Esophagus muscularis mucosa (tissue), 4 donors: ENCODE measurements around the gene ROBO1.

ENCODE experiments used
- EP300 ChIP-seq: sonication (generic); formaldehyde crosslinking; IDR thresholded peaks from one replicate; pipeline ENCODE4 v1.6.1; 2017; ENCODE audit warnings: antibody characterized with exemption
- POLR2AphosphoS5 ChIP-seq, 2 donors: sonication (generic); formaldehyde crosslinking; IDR thresholded peaks; one replicate each; pipeline ENCODE4 v1.6.1; 2017; ENCODE audit warnings: antibody characterized with exemption in 2 of 2
- TF ChIP-seq, protein P1 (sequence below), 3 experiments: fragments of 200-600 bp in 2 of 3; fragments of 450-650 bp in 1 of 3; sonication (generic) in 2 of 3; IDR thresholded peaks; one replicate each; pipeline ENCODE4 v1.5.1; 2017 to 2019; ENCODE audit warnings: antibody characterized with exemption in 3 of 3, mild to moderate bottlenecking in 2 of 3, moderate library complexity in 1 of 3

DNA sequence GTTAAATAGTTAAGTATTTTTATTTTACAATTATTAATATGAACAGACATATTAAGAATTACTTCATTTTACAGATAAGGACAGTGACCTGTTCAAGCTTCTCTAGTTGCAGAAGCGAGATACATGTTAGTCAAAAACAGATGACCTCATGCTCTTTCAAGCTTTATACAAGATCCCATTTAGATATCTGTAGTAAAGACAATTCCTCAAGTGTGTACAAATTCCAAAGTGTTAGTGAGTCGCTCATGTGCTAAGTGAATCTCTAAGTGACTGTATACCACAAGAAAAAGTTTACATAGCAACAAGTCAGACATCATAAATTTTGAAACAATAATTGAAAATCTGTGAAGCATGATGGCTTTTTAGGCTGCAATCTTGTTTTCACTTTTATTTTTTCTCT lies 293.8 kb downstream of the ROBO1 start:
- TF ChIP-seq, protein P1, sequence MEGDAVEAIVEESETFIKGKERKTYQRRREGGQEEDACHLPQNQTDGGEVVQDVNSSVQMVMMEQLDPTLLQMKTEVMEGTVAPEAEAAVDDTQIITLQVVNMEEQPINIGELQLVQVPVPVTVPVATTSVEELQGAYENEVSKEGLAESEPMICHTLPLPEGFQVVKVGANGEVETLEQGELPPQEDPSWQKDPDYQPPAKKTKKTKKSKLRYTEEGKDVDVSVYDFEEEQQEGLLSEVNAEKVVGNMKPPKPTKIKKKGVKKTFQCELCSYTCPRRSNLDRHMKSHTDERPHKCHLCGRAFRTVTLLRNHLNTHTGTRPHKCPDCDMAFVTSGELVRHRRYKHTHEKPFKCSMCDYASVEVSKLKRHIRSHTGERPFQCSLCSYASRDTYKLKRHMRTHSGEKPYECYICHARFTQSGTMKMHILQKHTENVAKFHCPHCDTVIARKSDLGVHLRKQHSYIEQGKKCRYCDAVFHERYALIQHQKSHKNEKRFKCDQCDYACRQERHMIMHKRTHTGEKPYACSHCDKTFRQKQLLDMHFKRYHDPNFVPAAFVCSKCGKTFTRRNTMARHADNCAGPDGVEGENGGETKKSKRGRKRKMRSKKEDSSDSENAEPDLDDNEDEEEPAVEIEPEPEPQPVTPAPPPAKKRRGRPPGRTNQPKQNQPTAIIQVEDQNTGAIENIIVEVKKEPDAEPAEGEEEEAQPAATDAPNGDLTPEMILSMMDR (IDR thresholded peaks at IDR 0.05), result no peak
- TF ChIP-seq EP300 (no peak), POLR2AphosphoS5 (IDR thresholded peaks at IDR 0.05) (no peak)
